Measurements from ENCODE around the gene GBA3.

The GBA3 gene

DNA sequence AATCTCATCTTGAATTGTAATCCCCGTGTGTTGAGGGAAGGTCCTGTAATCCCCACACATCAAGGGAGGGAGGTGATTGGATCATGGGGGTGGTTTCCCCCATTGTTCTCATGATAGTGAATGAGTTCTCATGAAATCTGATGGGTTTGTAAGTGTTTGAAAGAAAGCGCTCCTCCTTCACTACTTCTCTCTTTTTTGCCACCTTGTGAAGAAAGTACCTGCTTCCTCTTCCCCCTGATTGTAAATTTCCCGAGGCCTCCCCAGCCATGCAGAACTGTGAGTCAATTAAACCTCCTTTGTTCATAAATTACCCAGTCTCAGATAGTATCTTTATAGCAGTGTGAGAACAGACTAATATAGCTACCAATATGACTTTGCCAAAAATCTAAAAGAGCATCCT lies 41.1 kb downstream of the GBA3 start:
- Histone ChIP-seq H3K36me3 (ENCODE audit: control insufficient read depth, insufficient read depth, low read length) (no peaks in the 10 kb centered on the region), H3K4me1 (ENCODE audit: control insufficient read depth, insufficient read depth, low read length, poor library complexity, severe bottlenecking) (no peaks in the 10 kb centered on the region), H3K9me3 (ENCODE audit: control insufficient read depth, low read length) (no peaks in the 10 kb centered on the region), H3K27ac (ENCODE audit: low read depth, low read length, severe bottlenecking) (no peak overlapping the region), H3K4me3 (ENCODE audit: extremely low read depth, insufficient read depth, low read length, poor library complexity, severe bottlenecking) (no peak overlapping the region)
- WGBS, 2 experiments (ENCODE audit: insufficient coverage in 2 of 2), result 60 to 80% methylated on average over 1 of the region's 3 CpGs

DNA sequence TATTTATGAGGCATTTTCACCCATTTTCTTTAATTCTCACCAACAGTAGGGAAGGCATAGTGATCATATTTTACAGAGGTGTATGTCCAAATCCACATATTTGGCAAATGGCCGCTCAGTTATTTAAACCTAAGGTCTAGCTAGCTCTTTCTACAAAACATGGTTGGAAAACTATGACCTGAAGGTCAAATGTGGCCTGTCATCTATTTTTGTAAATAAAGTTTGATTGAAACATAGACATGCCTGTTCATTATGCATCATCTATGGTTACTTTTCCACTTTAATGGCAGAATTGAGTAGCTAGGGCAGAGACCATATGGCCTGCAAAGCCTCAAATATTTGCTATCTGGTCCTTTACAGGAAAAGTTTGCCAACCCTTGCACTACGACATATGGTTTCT lies 44.2 kb downstream of the GBA3 start:
- Histone ChIP-seq H3K4me1 (ENCODE audit: control insufficient read depth, insufficient read depth, low read length, poor library complexity, severe bottlenecking) (no peaks in the 10 kb centered on the region), H3K9me3 (ENCODE audit: control insufficient read depth, low read length) (no peaks in the 10 kb centered on the region), H3K27ac (ENCODE audit: low read depth, low read length, severe bottlenecking) (no peak overlapping the region), H3K4me3 (ENCODE audit: extremely low read depth, insufficient read depth, low read length, poor library complexity, severe bottlenecking) (no peak overlapping the region), H3K36me3 (ENCODE audit: control insufficient read depth, insufficient read depth, low read length) (no peaks in the 10 kb centered on the region)
- WGBS, 2 experiments (ENCODE audit: insufficient coverage in 2 of 2), result no CpG with 5 or more reads among the region's 2 CpGs

DNA sequence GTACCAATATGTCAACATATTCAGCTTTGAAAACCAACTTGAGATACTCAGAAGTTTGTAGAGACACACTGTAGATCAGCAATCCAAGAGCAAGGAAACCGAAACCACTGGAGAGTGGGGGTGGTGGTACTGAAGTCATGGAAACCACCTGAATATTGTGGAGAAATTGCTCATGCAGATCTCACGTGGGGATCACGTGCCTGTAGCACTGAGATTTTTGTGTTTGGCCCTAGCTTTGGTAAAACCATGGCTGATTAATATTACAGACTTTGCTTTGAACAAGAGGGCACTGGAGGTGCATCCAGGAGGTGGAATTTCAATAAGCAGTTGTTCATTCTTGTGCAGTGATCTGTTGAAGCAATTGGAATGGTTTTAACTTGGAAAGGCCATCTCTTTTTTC lies 47.2 kb downstream of the GBA3 start:
- 69 to 83% methylated on average over 3 of the region's 3 CpGs for WGBS, 2 experiments (ENCODE audit: insufficient coverage in 2 of 2)
- Histone ChIP-seq H3K4me3 (ENCODE audit: extremely low read depth, insufficient read depth, low read length, poor library complexity, severe bottlenecking) (no peak overlapping the region), H3K36me3 (ENCODE audit: control insufficient read depth, insufficient read depth, low read length) (no peaks in the 10 kb centered on the region)

DNA sequence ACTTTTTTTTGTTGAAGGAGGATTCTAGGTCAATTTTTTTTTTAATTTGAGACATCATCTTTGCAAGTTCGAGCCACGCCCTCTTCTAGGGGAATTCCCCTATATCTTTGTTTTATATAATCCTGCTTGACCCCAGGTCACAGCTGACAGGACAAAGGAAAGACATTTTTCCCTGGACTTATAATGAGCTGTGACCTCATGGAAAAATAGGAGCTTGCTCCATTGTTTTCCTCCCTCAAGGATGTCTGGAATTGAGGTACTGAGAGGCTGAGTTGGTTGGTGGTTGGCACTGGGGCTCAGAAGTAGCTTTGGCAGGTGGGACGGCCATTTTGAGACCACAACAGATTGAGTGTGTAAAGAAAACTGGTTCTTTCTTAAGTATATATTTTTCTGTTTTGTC lies 49.0 kb downstream of the GBA3 start:
- 89 to 100% methylated on average over 1 of the region's 3 CpGs for WGBS, 2 experiments (ENCODE audit: insufficient coverage in 2 of 2)
- H3K4me1 ChIP-seq (ENCODE audit: control insufficient read depth, insufficient read depth, low read length, poor library complexity, severe bottlenecking), result no peaks in the 10 kb centered on the region
- H3K9me3 ChIP-seq (ENCODE audit: control insufficient read depth, low read length), result no peaks in the 10 kb centered on the region
- H3K27ac ChIP-seq (ENCODE audit: low read depth, low read length, severe bottlenecking), result no peak overlapping the region
- H3K4me3 ChIP-seq (ENCODE audit: extremely low read depth, insufficient read depth, low read length, poor library complexity, severe bottlenecking), result no peak overlapping the region
- H3K36me3 ChIP-seq (ENCODE audit: control insufficient read depth, insufficient read depth, low read length), result no peaks in the 10 kb centered on the region

More for the DNA sequence above, 47.2 kb downstream of the GBA3 start:
- no peak overlapping the region for H3K27ac ChIP-seq (ENCODE audit: low read depth, low read length, severe bottlenecking)
- no peaks in the 10 kb centered on the region for H3K9me3 ChIP-seq (ENCODE audit: control insufficient read depth, low read length)
- no peaks in the 10 kb centered on the region for H3K4me1 ChIP-seq (ENCODE audit: control insufficient read depth, insufficient read depth, low read length, poor library complexity, severe bottlenecking)

DNA sequence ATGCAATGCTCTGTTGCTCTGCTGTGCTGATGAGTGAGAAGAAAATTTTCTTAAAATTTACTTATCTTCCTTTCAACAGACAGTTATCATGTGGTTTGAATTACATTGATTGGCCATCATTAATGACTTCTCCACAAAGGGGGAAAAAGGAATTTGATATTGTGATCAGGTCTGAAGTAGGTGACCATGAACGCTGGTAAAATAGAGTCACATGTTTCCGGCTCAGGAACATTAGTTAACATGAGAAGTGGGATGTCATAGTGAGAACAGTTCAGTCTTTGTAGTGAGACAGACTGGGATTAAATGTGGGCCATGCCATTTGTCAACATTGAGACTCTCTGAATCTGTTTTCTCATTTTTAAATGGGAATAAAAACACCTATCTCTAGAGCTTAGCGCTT lies 50.6 kb downstream of the GBA3 start:
- H3K4me1 ChIP-seq (ENCODE audit: control insufficient read depth, insufficient read depth, low read length, poor library complexity, severe bottlenecking), result no peaks in the 10 kb centered on the region
- no peaks in the 10 kb centered on the region for H3K9me3 ChIP-seq (ENCODE audit: control insufficient read depth, low read length)
- no peak overlapping the region for H3K4me3 ChIP-seq (ENCODE audit: extremely low read depth, insufficient read depth, low read length, poor library complexity, severe bottlenecking)
- no peak overlapping the region for H3K27ac ChIP-seq (ENCODE audit: low read depth, low read length, severe bottlenecking)
- 89 to 100% methylated on average over 2 of the region's 3 CpGs for WGBS, 2 experiments (ENCODE audit: insufficient coverage in 2 of 2)
- no peaks in the 10 kb centered on the region for H3K36me3 ChIP-seq (ENCODE audit: control insufficient read depth, insufficient read depth, low read length)

DNA sequence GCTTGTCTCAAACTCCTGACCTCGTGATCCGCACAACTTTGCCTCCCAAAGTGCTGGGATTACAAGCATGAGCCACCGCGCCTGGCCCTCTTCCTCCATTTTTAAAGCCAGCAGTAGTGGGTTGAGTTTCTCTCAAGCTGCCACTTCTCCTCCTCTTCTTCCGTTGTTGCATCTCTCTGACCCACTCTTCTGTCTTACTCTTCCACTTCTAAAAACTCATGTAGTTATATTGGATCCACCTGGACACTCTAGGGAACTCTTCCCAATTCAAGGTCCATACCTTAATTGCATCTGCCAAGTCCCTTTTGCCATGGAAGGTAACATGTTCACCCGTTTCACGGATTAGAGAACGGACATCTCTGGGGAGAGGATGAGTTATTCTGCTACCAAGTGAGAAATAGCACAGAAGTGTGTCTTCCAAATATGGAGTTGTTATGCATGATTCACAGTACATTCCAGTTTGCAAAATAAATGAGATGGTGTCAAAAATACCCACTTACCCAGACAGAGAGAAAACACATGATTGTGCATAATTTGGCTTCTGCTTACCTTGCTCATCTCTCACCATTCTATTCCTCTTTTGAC lies 51.8 kb downstream of the GBA3 start:
- WGBS, 2 experiments (ENCODE audit: insufficient coverage in 2 of 2), result 86 to 88% methylated on average over 6 of the region's 8 CpGs
- H3K27ac ChIP-seq (ENCODE audit: low read depth, low read length, severe bottlenecking), result no peak overlapping the region

DNA sequence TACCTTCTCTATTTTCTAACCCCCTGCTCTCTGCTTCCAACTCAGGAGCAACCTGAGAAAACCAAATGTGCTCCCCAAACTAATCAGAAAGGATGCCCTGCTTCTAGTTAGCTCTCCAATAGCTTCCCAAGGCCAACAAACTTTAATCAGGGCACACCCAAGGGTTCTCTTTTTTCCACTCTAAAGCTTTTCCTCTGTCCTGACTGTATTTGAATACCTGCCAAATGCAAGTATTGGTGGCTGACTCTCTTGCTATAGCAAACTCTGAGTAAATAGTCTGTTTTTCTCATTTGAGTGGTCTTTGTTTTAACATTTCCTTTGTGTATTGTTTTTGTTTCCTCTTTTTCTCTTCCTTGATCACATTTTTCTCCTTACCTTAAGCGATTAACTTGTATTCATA lies 52.5 kb downstream of the GBA3 start:
- no peaks in the 10 kb centered on the region for H3K4me1 ChIP-seq (ENCODE audit: control insufficient read depth, insufficient read depth, low read length, poor library complexity, severe bottlenecking)
- no peaks in the 10 kb centered on the region for H3K36me3 ChIP-seq (ENCODE audit: control insufficient read depth, insufficient read depth, low read length)
- WGBS, 2 experiments (ENCODE audit: insufficient coverage in 2 of 2), result no CpG with 5 or more reads among the region's 1 CpG
- no peak overlapping the region for H3K27ac ChIP-seq (ENCODE audit: low read depth, low read length, severe bottlenecking)
- H3K4me3 ChIP-seq (ENCODE audit: extremely low read depth, insufficient read depth, low read length, poor library complexity, severe bottlenecking), result no peak overlapping the region
- H3K9me3 ChIP-seq (ENCODE audit: control insufficient read depth, low read length), result no peaks in the 10 kb centered on the region

More for the DNA sequence above, 51.8 kb downstream of the GBA3 start:
- no peaks in the 10 kb centered on the region for H3K4me1 ChIP-seq (ENCODE audit: control insufficient read depth, insufficient read depth, low read length, poor library complexity, severe bottlenecking)
- H3K4me3 ChIP-seq (ENCODE audit: extremely low read depth, insufficient read depth, low read length, poor library complexity, severe bottlenecking), result no peak overlapping the region
- no peaks in the 10 kb centered on the region for H3K9me3 ChIP-seq (ENCODE audit: control insufficient read depth, low read length)
- no peaks in the 10 kb centered on the region for H3K36me3 ChIP-seq (ENCODE audit: control insufficient read depth, insufficient read depth, low read length)

DNA sequence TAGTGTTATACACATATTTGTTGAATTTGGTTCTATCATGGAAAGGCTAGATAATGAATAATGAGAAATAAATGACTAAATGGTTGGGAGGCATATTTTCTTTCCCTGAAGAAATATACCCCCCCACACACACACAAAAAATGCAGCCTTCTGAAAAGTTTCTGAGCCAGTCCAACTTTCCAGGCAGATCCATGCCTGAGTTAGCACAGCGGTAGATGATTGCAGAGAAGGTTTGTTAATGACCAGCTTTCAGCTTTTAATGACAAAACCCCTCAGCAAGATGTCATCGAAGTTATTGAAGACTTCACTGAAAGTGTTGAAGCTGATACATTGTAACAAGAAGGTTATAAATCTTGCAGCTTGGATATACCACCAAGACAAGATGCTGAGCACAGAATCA lies 61.4 kb downstream of the GBA3 start:
- H3K4me3 ChIP-seq (ENCODE audit: extremely low read depth, insufficient read depth, low read length, poor library complexity, severe bottlenecking), result no peak overlapping the region
- H3K27ac ChIP-seq (ENCODE audit: low read depth, low read length, severe bottlenecking), result no peak overlapping the region
- H3K9me3 ChIP-seq (ENCODE audit: control insufficient read depth, low read length), result no peaks in the 10 kb centered on the region
- no peaks in the 10 kb centered on the region for H3K36me3 ChIP-seq (ENCODE audit: control insufficient read depth, insufficient read depth, low read length)
- WGBS, 2 experiments (ENCODE audit: insufficient coverage in 2 of 2), result 80 to 83% methylated on average over 1 of the region's 2 CpGs
- no peaks in the 10 kb centered on the region for H3K4me1 ChIP-seq (ENCODE audit: control insufficient read depth, insufficient read depth, low read length, poor library complexity, severe bottlenecking)

DNA sequence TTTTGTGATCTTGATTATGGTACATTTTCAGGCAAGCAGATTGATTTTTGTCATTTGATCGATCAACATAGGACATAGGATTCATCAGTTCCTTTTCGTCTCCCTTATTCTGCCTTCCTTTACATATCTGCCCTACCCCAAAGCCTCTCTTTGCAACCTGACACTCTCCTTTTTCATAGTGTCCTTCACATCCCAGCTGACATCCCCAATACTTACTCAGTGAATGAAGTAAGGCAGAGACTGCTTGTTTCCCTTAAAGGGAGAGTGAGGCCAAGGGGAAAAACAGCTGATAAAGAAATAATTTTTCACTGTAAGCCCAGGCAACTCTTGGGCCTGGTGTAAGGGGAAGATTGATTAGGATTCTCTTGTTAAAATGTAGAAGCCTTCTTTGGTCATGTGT lies 69.8 kb downstream of the GBA3 start:
- Histone ChIP-seq H3K4me3 (ENCODE audit: extremely low read depth, insufficient read depth, low read length, poor library complexity, severe bottlenecking) (no peak overlapping the region), H3K36me3 (ENCODE audit: control insufficient read depth, insufficient read depth, low read length) (no peaks in the 10 kb centered on the region), H3K4me1 (ENCODE audit: control insufficient read depth, insufficient read depth, low read length, poor library complexity, severe bottlenecking) (no peaks in the 10 kb centered on the region), H3K9me3 (ENCODE audit: control insufficient read depth, low read length) (no peaks in the 10 kb centered on the region), H3K27ac (ENCODE audit: low read depth, low read length, severe bottlenecking) (no peak overlapping the region)
- 50% methylated on average over 1 of the region's 2 CpGs; no CpG with 5 or more reads in 1 of the 2 experiments for WGBS, 2 experiments (ENCODE audit: insufficient coverage in 2 of 2)

DNA sequence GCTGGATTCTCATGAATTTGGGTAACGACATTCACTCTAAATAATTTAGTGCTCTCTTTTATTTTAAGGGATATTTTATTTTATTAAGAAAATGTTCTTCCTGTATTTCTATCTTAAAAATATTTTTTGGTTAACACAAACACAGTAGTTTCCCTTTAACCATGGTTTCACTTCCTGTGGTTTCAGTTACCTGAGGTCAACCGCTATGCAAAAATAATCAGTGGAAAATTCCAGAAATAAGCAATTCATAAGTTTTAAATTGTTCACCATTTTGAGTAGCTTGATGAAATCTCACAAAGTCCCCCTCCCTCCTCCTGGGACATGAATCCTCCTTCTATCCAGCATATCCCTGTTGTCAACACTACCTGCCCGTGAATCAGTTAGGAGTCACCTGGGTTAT lies 71.4 kb downstream of the GBA3 start:
- Histone ChIP-seq H3K4me3 (ENCODE audit: extremely low read depth, insufficient read depth, low read length, poor library complexity, severe bottlenecking) (no peak overlapping the region), H3K36me3 (ENCODE audit: control insufficient read depth, insufficient read depth, low read length) (no peaks in the 10 kb centered on the region), H3K27ac (ENCODE audit: low read depth, low read length, severe bottlenecking) (no peak overlapping the region), H3K4me1 (ENCODE audit: control insufficient read depth, insufficient read depth, low read length, poor library complexity, severe bottlenecking) (no peaks in the 10 kb centered on the region), H3K9me3 (ENCODE audit: control insufficient read depth, low read length) (no peaks in the 10 kb centered on the region)
- WGBS, 2 experiments (ENCODE audit: insufficient coverage in 2 of 2), result 100% methylated on average over 2 of the region's 3 CpGs; no CpG with 5 or more reads in 1 of the 2 experiments

DNA sequence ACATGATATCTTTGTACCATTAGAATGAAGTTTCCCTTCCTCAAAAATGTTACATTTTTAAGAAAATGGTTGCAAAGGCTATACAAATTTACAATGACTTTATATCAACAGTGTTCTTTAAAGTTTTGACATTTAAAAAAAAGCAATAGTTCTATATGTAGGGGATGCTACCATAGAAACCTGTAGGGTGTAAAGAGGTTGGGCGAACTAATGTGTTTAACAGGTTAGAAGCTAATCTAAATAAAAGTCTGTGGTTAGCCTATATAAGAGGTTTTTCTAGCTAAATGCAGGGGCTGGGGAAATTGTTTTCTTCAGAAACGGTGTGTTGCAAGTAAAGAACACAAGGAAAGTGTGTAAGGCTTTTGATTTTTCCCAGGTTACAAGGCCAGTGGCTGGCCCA lies 73.3 kb downstream of the GBA3 start:
- Histone ChIP-seq H3K4me1 (ENCODE audit: control insufficient read depth, insufficient read depth, low read length, poor library complexity, severe bottlenecking) (no peaks in the 10 kb centered on the region), H3K27ac (ENCODE audit: low read depth, low read length, severe bottlenecking) (no peak overlapping the region), H3K9me3 (ENCODE audit: control insufficient read depth, low read length) (no peaks in the 10 kb centered on the region), H3K36me3 (ENCODE audit: control insufficient read depth, insufficient read depth, low read length) (no peaks in the 10 kb centered on the region), H3K4me3 (ENCODE audit: extremely low read depth, insufficient read depth, low read length, poor library complexity, severe bottlenecking) (no peak overlapping the region)
- 80 to 90% methylated on average over 2 of the region's 2 CpGs for WGBS, 2 experiments (ENCODE audit: insufficient coverage in 2 of 2)
